Large intestine (tissue), 3 donors: ENCODE results near the gene RAD51B. TPM values are rescaled to one million over a fixed set of nuclear protein-coding genes. Genes with fewer than 3 reads are reported as not detected.
A peak's percentile ranks its signal among the peaks of the same experiment; 100 is the strongest.
"Not testable (repeated sequence)": the region's sequence is repeated elsewhere in the genome, so short reads cannot be mapped to it uniquely, and the experiment has no call there.

Experiments
- DNase-seq, 2 donors: peaks; one replicate each; pipeline versions ENCODE4 v3.0.0 to v3.0.0-alpha.2; 2013
- H3K27ac ChIP-seq: one replicate; pipeline ENCODE4 v1.5.1; 2013; ENCODE audit warnings: low read length
- H3K27me3 ChIP-seq: 2 replicates; pipeline ENCODE4 v1.6.1; 2013; ENCODE audit warnings: low read length; ENCODE audit not compliant: control insufficient read depth, insufficient read depth
- H3K36me3 ChIP-seq: 2 replicates; pipeline ENCODE4 v1.6.1; 2013; ENCODE audit warnings: low read length; ENCODE audit not compliant: control insufficient read depth, insufficient read depth
- H3K4me1 ChIP-seq: one replicate; pipeline ENCODE4 v1.6.1; 2013; ENCODE audit warnings: low read length; ENCODE audit not compliant: control insufficient read depth, insufficient read depth
- H3K4me3 ChIP-seq: one replicate; pipeline ENCODE4 v1.5.1; 2013; ENCODE audit warnings: low read length
- H3K9me3 ChIP-seq: one replicate; pipeline ENCODE4 v1.6.1; 2013; ENCODE audit warnings: mild to moderate bottlenecking, low read depth, low read length, moderate library complexity; ENCODE audit not compliant: control insufficient read depth
- WGBS: methylation state at CpG from one replicate; pipeline ENCODE4 v1.1.5; 2013; ENCODE audit warnings: low lambda C conversion rate; ENCODE audit not compliant: insufficient coverage; 5-methylcytosine and 5-hydroxymethylcytosine counted together
- polyA plus RNA-seq: library from polyadenylated mRNA; unstranded; fragments of 120-200 nt; gene quantifications from one replicate; pipeline ENCODE4 v1.2.1, GENCODE V29; 2013

The RAD51B gene
- polyA plus RNA-seq, 1 donor, result 6.4 TPM

DNA sequence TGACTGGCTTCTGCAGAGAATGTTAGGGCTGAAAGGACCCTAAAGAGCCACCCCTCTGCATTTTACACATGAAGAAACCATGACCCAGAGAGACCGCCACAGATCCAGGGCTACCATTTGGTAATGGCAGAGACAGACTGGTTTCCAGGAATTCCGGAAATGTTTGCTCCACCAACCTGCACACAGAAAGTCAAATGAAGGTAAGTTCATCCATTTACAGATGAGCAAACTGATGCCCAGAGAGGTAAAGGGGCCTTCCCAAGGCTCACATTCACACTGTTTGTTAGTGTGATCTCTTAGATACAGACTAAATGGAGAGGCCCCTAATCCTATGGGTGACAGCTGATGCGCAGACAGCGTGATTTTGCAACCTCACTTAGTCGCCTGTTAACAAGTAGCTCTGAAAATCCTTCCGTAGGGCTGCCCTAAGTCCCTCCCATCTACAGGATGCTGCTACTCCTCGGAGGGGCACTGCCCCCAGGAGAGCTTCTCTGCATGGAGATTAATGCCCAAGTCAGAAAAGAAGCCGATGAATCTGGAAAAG, 939.5 kb downstream of the RAD51B start:
- peaks cover 75% of the 10 kb centered on the region for H3K4me1 ChIP-seq
- H3K27ac ChIP-seq, result no peak overlapping the region
- H3K27me3 ChIP-seq, result no peaks in the 10 kb centered on the region
- H3K36me3 ChIP-seq, result no peaks in the 10 kb centered on the region
- no peak for DNase-seq
- H3K9me3 ChIP-seq, result no peaks in the 10 kb centered on the region
- H3K4me3 ChIP-seq, result no peak overlapping the region
- no CpG with 5 or more reads among the region's 8 CpGs for WGBS

- no peak overlapping the region for H3K4me3 ChIP-seq
- H3K27ac ChIP-seq, result peak overlapping the region; percentile 28
- H3K36me3 ChIP-seq, result no peaks in the 10 kb centered on the region
- no peaks in the 10 kb centered on the region for H3K9me3 ChIP-seq
- no peaks in the 10 kb centered on the region for H3K27me3 ChIP-seq
- DNase-seq, result no peak
- H3K4me1 ChIP-seq, result peaks cover 67% of the 10 kb centered on the region
- WGBS, result no CpG with 5 or more reads among the region's 5 CpGs
Observed at GRCh38 chr14:68759937-68760336, 940.4 kb downstream of the RAD51B start.

GRCh38 chr14:68760761-68761160, 941.2 kb downstream of the RAD51B start:
- H3K4me1 ChIP-seq, result peaks cover 66% of the 10 kb centered on the region
- H3K9me3 ChIP-seq, result no peaks in the 10 kb centered on the region
- no peak for DNase-seq
- H3K36me3 ChIP-seq, result no peaks in the 10 kb centered on the region
- no peak overlapping the region for H3K4me3 ChIP-seq
- no peaks in the 10 kb centered on the region for H3K27me3 ChIP-seq
- H3K27ac ChIP-seq, result peak overlapping the region; percentile 28
- 33% methylated on average over 1 of the region's 2 CpGs for WGBS

- Histone ChIP-seq H3K27ac (peak overlapping the region; percentile 28), H3K9me3 (no peaks in the 10 kb centered on the region), H3K4me1 (peaks cover 64% of the 10 kb centered on the region), H3K36me3 (no peaks in the 10 kb centered on the region), H3K27me3 (no peaks in the 10 kb centered on the region), H3K4me3 (no peak overlapping the region)
- DNase-seq, result no peak
- WGBS, result no CpG with 5 or more reads among the region's 1 CpG
Observed at GRCh38 chr14:68761391-68761790, 941.8 kb downstream of the RAD51B start.

- H3K4me1 ChIP-seq, result peaks cover 47% of the 10 kb centered on the region
- peak overlapping the region; percentile 62 for H3K27ac ChIP-seq
- H3K9me3 ChIP-seq, result no peaks in the 10 kb centered on the region
- peak; percentile 87 to 94 for DNase-seq
- no peaks in the 10 kb centered on the region for H3K27me3 ChIP-seq
- no peaks in the 10 kb centered on the region for H3K36me3 ChIP-seq
- WGBS, result no CpG with 5 or more reads among the region's 11 CpGs
- no peak overlapping the region for H3K4me3 ChIP-seq
Observed at GRCh38 chr14:68762953-68763764, 943.6 kb downstream of the RAD51B start.

DNA sequence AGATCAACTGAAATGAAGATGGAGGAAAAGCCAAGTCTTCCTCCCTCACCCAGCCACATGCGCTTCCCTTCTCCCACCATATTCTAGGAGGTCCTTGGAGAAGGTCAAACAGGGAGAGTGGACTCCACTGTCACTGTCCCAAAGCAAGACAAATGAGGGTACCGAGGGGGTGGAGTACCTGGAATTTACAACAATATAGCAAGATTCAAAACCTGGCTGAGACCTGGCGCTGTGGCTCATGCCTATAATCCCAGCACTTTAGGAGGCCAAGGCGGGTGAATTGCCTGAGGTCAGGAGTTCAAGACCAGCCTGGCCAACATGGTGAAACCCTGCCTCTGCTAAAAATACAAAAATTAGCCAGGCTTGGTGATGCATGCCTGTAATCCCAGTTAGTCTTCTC, 944.3 kb downstream of the RAD51B start:
- DNase-seq, H3K27me3 ChIP-seq, H3K4me3 ChIP-seq, H3K9me3 ChIP-seq, H3K36me3 ChIP-seq: not testable (repeated sequence)
- Histone ChIP-seq H3K27ac (peak overlapping the region; percentile 62), H3K4me1 (peaks cover 40% of the 10 kb centered on the region)
- no CpG with 5 or more reads among the region's 4 CpGs for WGBS

GRCh38 chr14:68766299-68767247, 947.0 kb downstream of the RAD51B start:
- H3K27me3 ChIP-seq, result no peaks in the 10 kb centered on the region
- no peak overlapping the region for H3K27ac ChIP-seq
- H3K4me1 ChIP-seq, result peaks cover 22% of the 10 kb centered on the region
- no peak overlapping the region for H3K4me3 ChIP-seq
- no peak for DNase-seq
- WGBS, result no CpG with 5 or more reads among the region's 7 CpGs
- no peaks in the 10 kb centered on the region for H3K36me3 ChIP-seq
- no peaks in the 10 kb centered on the region for H3K9me3 ChIP-seq

DNA sequence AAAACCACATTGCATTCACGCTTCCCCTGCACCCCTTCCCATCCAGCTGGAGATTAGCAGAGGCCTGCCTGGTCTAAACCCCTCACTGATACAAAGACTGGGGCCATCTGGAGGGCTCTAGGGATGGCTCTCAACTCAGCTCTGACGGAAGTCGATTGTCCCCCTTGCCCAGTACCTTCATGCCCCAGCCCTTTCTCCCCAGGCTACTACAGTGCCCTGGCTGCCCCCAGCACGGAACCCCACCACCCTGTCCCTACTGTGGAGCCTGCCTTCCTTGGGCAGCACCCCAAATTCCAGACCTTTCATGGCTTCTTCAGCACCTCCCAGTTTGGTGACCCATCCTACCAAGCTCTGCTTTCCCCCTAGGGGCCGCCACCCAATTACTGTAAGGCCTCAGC, 947.7 kb downstream of the RAD51B start:
- WGBS, result no CpG with 5 or more reads among the region's 5 CpGs

GRCh38 chr14:68768316-68768715, 948.7 kb downstream of the RAD51B start:
- no CpG with 5 or more reads among the region's 7 CpGs for WGBS
- Histone ChIP-seq H3K4me1 (peaks cover 10% of the 10 kb centered on the region), H3K27me3 (no peaks in the 10 kb centered on the region), H3K27ac (no peak overlapping the region), H3K36me3 (no peaks in the 10 kb centered on the region), H3K9me3 (no peaks in the 10 kb centered on the region), H3K4me3 (no peak overlapping the region)
- no peak for DNase-seq

More for the DNA sequence above, 947.7 kb downstream of the RAD51B start:
- Histone ChIP-seq H3K27me3 (no peaks in the 10 kb centered on the region), H3K9me3 (no peaks in the 10 kb centered on the region), H3K4me1 (peaks cover 19% of the 10 kb centered on the region), H3K27ac (no peak overlapping the region), H3K36me3 (no peaks in the 10 kb centered on the region), H3K4me3 (no peak overlapping the region)
- DNase-seq, result no peak

GRCh38 chr14:68770051-68770450, 950.5 kb downstream of the RAD51B start:
- Histone ChIP-seq H3K4me3 (no peak overlapping the region), H3K4me1 (peaks cover 5% of the 10 kb centered on the region), H3K27me3 (no peaks in the 10 kb centered on the region), H3K36me3 (no peaks in the 10 kb centered on the region), H3K27ac (no peak overlapping the region), H3K9me3 (no peaks in the 10 kb centered on the region)
- no peak for DNase-seq
- no CpG with 5 or more reads among the region's 9 CpGs for WGBS
